Trophoblast cell (in vitro differentiated cells and primary cell): Measurements from ENCODE around the gene PACS1.
A peak's percentile ranks its signal among the peaks of the same experiment; 100 is the strongest.

Experiments
- DNase-seq, 2 donors: peaks; one replicate each; pipeline ENCODE4 v3.0.0-alpha.2; 2016
- H2AFZ ChIP-seq: 2 replicates; pipeline ENCODE4 v1.6.1; 2013; ENCODE audit warnings: low read length, moderate library complexity, mild to moderate bottlenecking; ENCODE audit not compliant: insufficient read depth, poor library complexity
- H2AK5ac ChIP-seq: 2 replicates; pipeline ENCODE4 v1.6.1; 2013; ENCODE audit warnings: mild to moderate bottlenecking, low read length
- H2BK120ac ChIP-seq: 2 replicates; pipeline ENCODE4 v1.6.1; 2013; ENCODE audit warnings: low read length, mild to moderate bottlenecking, moderate library complexity; ENCODE audit not compliant: insufficient read depth, poor library complexity
- H2BK12ac ChIP-seq: 2 replicates; pipeline ENCODE4 v1.6.1; 2013; ENCODE audit warnings: mild to moderate bottlenecking, low read length, moderate library complexity
- H2BK5ac ChIP-seq: 2 replicates; pipeline ENCODE4 v1.6.1; 2013; ENCODE audit warnings: low read length, low read depth, moderate library complexity, mild to moderate bottlenecking; ENCODE audit not compliant: poor library complexity
- H3K14ac ChIP-seq: 2 replicates; pipeline ENCODE4 v1.6.1; 2013; ENCODE audit warnings: mild to moderate bottlenecking, low read length
- H3K18ac ChIP-seq: 2 replicates; pipeline ENCODE4 v1.6.1; 2013; ENCODE audit warnings: mild to moderate bottlenecking, low read length
- H3K23ac ChIP-seq: 2 replicates; pipeline ENCODE4 v1.6.1; 2013; ENCODE audit warnings: low read length
- H3K27ac ChIP-seq: 2 replicates; pipeline ENCODE4 v1.5.1; 2013; ENCODE audit warnings: low read depth, mild to moderate bottlenecking, inconsistent platforms, low read length, moderate library complexity
- H3K27me3 ChIP-seq: 2 replicates; pipeline ENCODE4 v1.6.1; 2013; ENCODE audit warnings: inconsistent platforms, mild to moderate bottlenecking, low read length, moderate library complexity; ENCODE audit not compliant: insufficient read depth
- H3K36me3 ChIP-seq, 2 experiments: 1 replicate in 1 of 2; 2 replicates in 1 of 2; pipeline ENCODE4 v1.6.1; 2013; ENCODE audit warnings: low read length in 2 of 2, mild to moderate bottlenecking in 2 of 2, moderate library complexity in 1 of 2; ENCODE audit not compliant: insufficient read depth in 2 of 2, control insufficient read depth in 1 of 2
- H3K4ac ChIP-seq: 2 replicates; pipeline ENCODE4 v1.6.1; 2013; ENCODE audit warnings: low read depth, mild to moderate bottlenecking, low read length, moderate library complexity
- H3K4me1 ChIP-seq, 2 experiments: 1 replicate in 1 of 2; 2 replicates in 1 of 2; pipeline ENCODE4 v1.6.1; 2013; ENCODE audit warnings: low read length in 2 of 2, mild to moderate bottlenecking in 2 of 2, moderate library complexity in 1 of 2; ENCODE audit not compliant: insufficient read depth in 2 of 2, control insufficient read depth in 1 of 2
- H3K4me2 ChIP-seq: 2 replicates; pipeline ENCODE4 v1.6.1; 2013; ENCODE audit warnings: inconsistent platforms, mild to moderate bottlenecking, low read length, moderate library complexity
- H3K4me3 ChIP-seq: 2 replicates; pipeline ENCODE4 v1.5.1; 2013; ENCODE audit warnings: mild to moderate bottlenecking, low read depth, low read length, inconsistent platforms
- H3K79me1 ChIP-seq: one replicate; pipeline ENCODE4 v1.6.1; 2013; ENCODE audit warnings: low read length
- H3K79me2 ChIP-seq: 2 replicates; pipeline ENCODE4 v1.6.1; 2013; ENCODE audit warnings: low read length, mild to moderate bottlenecking; ENCODE audit not compliant: control insufficient read depth, insufficient read depth, poor library complexity
- H3K9ac ChIP-seq: 2 replicates; pipeline ENCODE4 v1.6.1; 2013; ENCODE audit warnings: mild to moderate bottlenecking, low read length
- H3K9me3 ChIP-seq: 2 replicates; pipeline ENCODE4 v1.6.1; 2013; ENCODE audit warnings: low read depth, mild to moderate bottlenecking, control low read depth, inconsistent platforms, low read length; ENCODE audit not compliant: insufficient read depth
- H4K12ac ChIP-seq: 2 replicates; pipeline ENCODE4 v1.6.1; 2013; ENCODE audit warnings: low read depth, mild to moderate bottlenecking, low read length, moderate library complexity
- H4K8ac ChIP-seq: 2 replicates; pipeline ENCODE4 v1.6.1; 2013; ENCODE audit warnings: low read depth, mild to moderate bottlenecking, low read length, moderate library complexity
- H4K91ac ChIP-seq: one replicate; pipeline ENCODE4 v1.6.1; 2013; ENCODE audit warnings: low read depth, mild to moderate bottlenecking, low read length, moderate library complexity
- WGBS: extraction: QIAGEN DNeasy Blood & Tissue Kit; methylation state at CpG from one replicate; pipeline ENCODE4 v1.1.7; 2013; ENCODE audit warnings: missing lambda C conversion rate; ENCODE audit not compliant: insufficient read length, insufficient coverage; ENCODE audit errors: extremely low coverage; 5-methylcytosine and 5-hydroxymethylcytosine counted together

Gene PACS1

GRCh38 chr11:66037327-66037726 is 32.7 kb upstream of the PACS1 start:
- Histone ChIP-seq H3K4me1 (no peaks in the 10 kb centered on the region), H2BK5ac (no peak overlapping the region), H2BK12ac (no peak overlapping the region), H3K36me3 (no peaks in the 10 kb centered on the region), H3K4me2 (no peak overlapping the region), H3K79me2 (no peaks in the 10 kb centered on the region), H3K23ac (no peak overlapping the region), H3K18ac (no peak overlapping the region), H2AK5ac (no peak overlapping the region), H3K9me3 (peaks cover 11% of the 10 kb centered on the region), H3K27ac (no peak overlapping the region), H4K8ac (no peak overlapping the region), H3K14ac (no peak overlapping the region), H3K4ac (no peak overlapping the region), H4K12ac (no peak overlapping the region), H4K91ac (no peak overlapping the region), H2BK120ac (no peak overlapping the region), H3K79me1 (no peaks in the 10 kb centered on the region), H3K4me3 (no peak overlapping the region), H2AFZ (no peak overlapping the region), H3K27me3 (no peaks in the 10 kb centered on the region), H3K9ac (no peak overlapping the region)
- DNase-seq: no peak
- no CpG with 5 or more reads among the region's 3 CpGs for WGBS

- no peak overlapping the region for H3K4ac ChIP-seq
- no peak overlapping the region for H3K4me3 ChIP-seq
- H3K4me1 ChIP-seq: no peaks in the 10 kb centered on the region
- H4K12ac ChIP-seq: no peak overlapping the region
- no peak overlapping the region for H2AK5ac ChIP-seq
- no peak overlapping the region for H4K91ac ChIP-seq
- no peak overlapping the region for H2BK12ac ChIP-seq
- no peak overlapping the region for H2AFZ ChIP-seq
- H3K14ac ChIP-seq: no peak overlapping the region
- H3K18ac ChIP-seq: no peak overlapping the region
- no peak overlapping the region for H3K4me2 ChIP-seq
- DNase-seq: no peak
- H2BK5ac ChIP-seq: no peak overlapping the region
- no peak overlapping the region for H2BK120ac ChIP-seq
- H3K27me3 ChIP-seq: no peaks in the 10 kb centered on the region
- no peak overlapping the region for H3K23ac ChIP-seq
- no peak overlapping the region for H3K27ac ChIP-seq
- no peak overlapping the region for H3K9ac ChIP-seq
- H3K79me1 ChIP-seq: no peaks in the 10 kb centered on the region
- H4K8ac ChIP-seq: no peak overlapping the region
- WGBS: no CpG with 5 or more reads among the region's 3 CpGs
- no peaks in the 10 kb centered on the region for H3K79me2 ChIP-seq
- H3K36me3 ChIP-seq: no peaks in the 10 kb centered on the region
- H3K9me3 ChIP-seq: peaks cover 11% of the 10 kb centered on the region
Measured at GRCh38 chr11:66039765-66040164, 30.3 kb upstream of the PACS1 start.

GRCh38 chr11:66042227-66042995 is 27.7 kb upstream of the PACS1 start:
- H3K18ac ChIP-seq: no peak overlapping the region
- H3K27me3 ChIP-seq: no peaks in the 10 kb centered on the region
- no peaks in the 10 kb centered on the region for H3K79me2 ChIP-seq
- H2AFZ ChIP-seq: no peak overlapping the region
- no CpG with 5 or more reads among the region's 81 CpGs for WGBS
- no peaks in the 10 kb centered on the region for H3K9me3 ChIP-seq
- no peak overlapping the region for H4K12ac ChIP-seq
- H3K14ac ChIP-seq: no peak overlapping the region
- no peak overlapping the region for H2BK5ac ChIP-seq
- no peak overlapping the region for H2AK5ac ChIP-seq
- H3K27ac ChIP-seq: no peak overlapping the region
- DNase-seq: no peak
- no peak overlapping the region for H2BK120ac ChIP-seq
- H3K79me1 ChIP-seq: no peaks in the 10 kb centered on the region
- H3K4me3 ChIP-seq: no peak overlapping the region
- H3K4me2 ChIP-seq: no peak overlapping the region
- H3K9ac ChIP-seq: no peak overlapping the region
- H3K4ac ChIP-seq: no peak overlapping the region
- H4K8ac ChIP-seq: no peak overlapping the region
- no peaks in the 10 kb centered on the region for H3K36me3 ChIP-seq
- no peak overlapping the region for H4K91ac ChIP-seq
- H3K4me1 ChIP-seq: peaks cover 0 to 4% of the 10 kb centered on the region in 2 experiments
- no peak overlapping the region for H3K23ac ChIP-seq
- H2BK12ac ChIP-seq: no peak overlapping the region

GRCh38 chr11:66042996-66043906 is 26.8 kb upstream of the PACS1 start:
- Histone ChIP-seq H3K14ac (no peak overlapping the region), H3K4me2 (no peak overlapping the region), H2BK120ac (no peak overlapping the region), H2AK5ac (no peak overlapping the region), H3K79me2 (no peaks in the 10 kb centered on the region), H4K12ac (no peak overlapping the region), H4K8ac (no peak overlapping the region), H3K9me3 (no peaks in the 10 kb centered on the region), H3K18ac (no peak overlapping the region), H3K9ac (no peak overlapping the region), H3K36me3 (no peaks in the 10 kb centered on the region), H3K23ac (no peak overlapping the region), H3K27ac (no peak overlapping the region), H2AFZ (no peak overlapping the region), H2BK5ac (no peak overlapping the region), H2BK12ac (no peak overlapping the region), H3K79me1 (no peaks in the 10 kb centered on the region), H4K91ac (no peak overlapping the region), H3K4me1 (peaks cover 0 to 4% of the 10 kb centered on the region in 2 experiments), H3K27me3 (no peaks in the 10 kb centered on the region), H3K4ac (no peak overlapping the region), H3K4me3 (peak overlapping the region; percentile 25)
- DNase-seq: no peak
- no CpG with 5 or more reads among the region's 88 CpGs for WGBS
